Measurements from ENCODE around the gene COL4A2. TPM values are rescaled to one million over a fixed set of nuclear protein-coding genes. Genes with fewer than 3 reads are reported as not detected.

COL4A2 gene
- total RNA-seq, 4 donors from 2014 or later, result 97.6 to 193 (median 131) TPM

DNA sequence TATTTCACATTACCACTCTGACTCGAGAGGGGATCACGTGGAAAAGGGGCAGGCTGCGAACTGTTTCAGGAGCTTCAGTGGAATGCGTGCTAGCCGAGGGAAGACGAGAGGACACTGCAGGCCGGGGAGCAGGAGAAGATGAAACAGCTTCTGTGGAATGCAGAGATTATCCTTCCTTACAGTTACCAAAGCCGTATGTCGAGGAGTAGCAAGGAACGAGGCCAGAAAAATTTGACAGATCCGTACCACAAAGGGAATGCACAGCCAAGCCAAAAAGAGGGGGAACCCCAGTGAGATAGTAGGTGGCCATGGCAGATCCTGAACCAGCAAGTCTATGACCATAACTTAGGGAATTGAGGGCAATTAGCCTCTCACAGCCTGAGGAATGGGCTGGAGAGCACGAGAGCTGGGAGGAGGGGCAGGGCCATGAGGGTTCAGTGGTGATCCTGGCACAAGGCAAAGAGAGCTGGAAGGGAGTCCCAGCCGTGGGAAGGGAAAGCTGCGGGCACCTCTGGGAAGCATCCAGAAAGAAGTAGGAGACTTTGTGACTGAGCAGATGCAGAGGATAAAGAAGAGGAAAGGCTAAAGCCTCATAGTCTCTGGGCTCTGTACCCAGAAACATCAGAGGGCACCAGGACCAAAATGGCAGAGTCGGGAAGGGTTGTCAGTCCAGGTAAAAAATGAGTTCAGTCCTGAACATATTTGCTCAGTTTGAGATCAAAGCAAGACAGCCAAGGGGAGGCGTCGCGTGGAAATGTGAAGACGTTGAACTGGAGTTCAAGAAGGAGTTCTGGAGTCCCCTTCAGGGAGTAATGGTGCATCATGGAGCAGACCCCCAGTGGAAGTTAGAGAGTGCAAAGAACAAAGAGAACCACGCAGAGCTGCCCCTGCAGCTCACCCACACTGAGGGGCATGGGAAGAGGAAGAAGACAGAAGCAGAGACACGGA lies 5.2 kb upstream of the COL4A2 start:
- H3K9me3 ChIP-seq, result no peaks in the 10 kb centered on the region
- TF ChIP-seq POLR2A (IDR thresholded peaks at IDR 0.05), result no peak
- TF ChIP-seq, protein P1, sequence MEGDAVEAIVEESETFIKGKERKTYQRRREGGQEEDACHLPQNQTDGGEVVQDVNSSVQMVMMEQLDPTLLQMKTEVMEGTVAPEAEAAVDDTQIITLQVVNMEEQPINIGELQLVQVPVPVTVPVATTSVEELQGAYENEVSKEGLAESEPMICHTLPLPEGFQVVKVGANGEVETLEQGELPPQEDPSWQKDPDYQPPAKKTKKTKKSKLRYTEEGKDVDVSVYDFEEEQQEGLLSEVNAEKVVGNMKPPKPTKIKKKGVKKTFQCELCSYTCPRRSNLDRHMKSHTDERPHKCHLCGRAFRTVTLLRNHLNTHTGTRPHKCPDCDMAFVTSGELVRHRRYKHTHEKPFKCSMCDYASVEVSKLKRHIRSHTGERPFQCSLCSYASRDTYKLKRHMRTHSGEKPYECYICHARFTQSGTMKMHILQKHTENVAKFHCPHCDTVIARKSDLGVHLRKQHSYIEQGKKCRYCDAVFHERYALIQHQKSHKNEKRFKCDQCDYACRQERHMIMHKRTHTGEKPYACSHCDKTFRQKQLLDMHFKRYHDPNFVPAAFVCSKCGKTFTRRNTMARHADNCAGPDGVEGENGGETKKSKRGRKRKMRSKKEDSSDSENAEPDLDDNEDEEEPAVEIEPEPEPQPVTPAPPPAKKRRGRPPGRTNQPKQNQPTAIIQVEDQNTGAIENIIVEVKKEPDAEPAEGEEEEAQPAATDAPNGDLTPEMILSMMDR (IDR thresholded peaks at IDR 0.05), result no peak
- H3K36me3 ChIP-seq, result no peaks in the 10 kb centered on the region
- H3K27me3 ChIP-seq, result no peaks in the 10 kb centered on the region
- peak overlapping the region in 2 of 3 donors; percentile 30 to 99 for H3K27ac ChIP-seq
- WGBS, 2 donors, result 82 to 85% methylated on average over 21 of the region's 21 CpGs
- H3K4me1 ChIP-seq, result peaks cover 30 to 64% of the 10 kb centered on the region in 2 donors
- intact Hi-C loops (cut with DNase I), result no loop called here
- no peak for DNase-seq
- H3K4me3 ChIP-seq (replicated peaks in 1 of 3), result no peak overlapping the region

DNA sequence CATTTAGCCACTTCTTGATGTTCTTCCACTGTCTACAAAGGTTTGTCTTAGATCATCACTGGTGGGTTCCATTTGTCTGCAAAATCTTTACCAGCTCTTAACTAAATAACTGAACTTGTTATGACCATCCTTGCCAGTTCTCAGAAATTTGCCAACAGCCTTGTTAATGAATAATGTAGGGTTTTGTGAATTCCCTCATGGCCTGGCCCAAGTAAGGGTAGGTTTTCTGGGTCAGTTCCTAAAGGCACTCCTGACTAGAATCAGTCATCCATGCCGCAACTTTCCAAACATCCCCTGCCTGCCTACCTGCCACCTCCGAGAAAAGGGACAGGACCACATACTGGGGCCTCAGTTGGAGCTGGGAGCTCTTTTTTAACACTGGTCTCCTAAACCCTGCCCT lies 4.1 kb upstream of the COL4A2 start:
- H3K36me3 ChIP-seq, result no peaks in the 10 kb centered on the region
- intact Hi-C loops (cut with DNase I), result no loop called here
- no peaks in the 10 kb centered on the region for H3K27me3 ChIP-seq
- DNase-seq, result no peak
- H3K4me3 ChIP-seq (replicated peaks in 1 of 3), result no peak overlapping the region
- H3K27ac ChIP-seq, result peak overlapping the region in 2 of 3 donors; percentile 93 to 99
- H3K4me1 ChIP-seq, result peaks cover 30 to 64% of the 10 kb centered on the region in 2 donors
- 35 to 36% methylated on average over 2 of the region's 2 CpGs for WGBS, 2 donors
- TF ChIP-seq POLR2A (IDR thresholded peaks at IDR 0.05), result peak in 1 of 2 donors; percentile 14
- TF ChIP-seq, protein P1 (IDR thresholded peaks at IDR 0.05), result no peak
- no peaks in the 10 kb centered on the region for H3K9me3 ChIP-seq

DNA sequence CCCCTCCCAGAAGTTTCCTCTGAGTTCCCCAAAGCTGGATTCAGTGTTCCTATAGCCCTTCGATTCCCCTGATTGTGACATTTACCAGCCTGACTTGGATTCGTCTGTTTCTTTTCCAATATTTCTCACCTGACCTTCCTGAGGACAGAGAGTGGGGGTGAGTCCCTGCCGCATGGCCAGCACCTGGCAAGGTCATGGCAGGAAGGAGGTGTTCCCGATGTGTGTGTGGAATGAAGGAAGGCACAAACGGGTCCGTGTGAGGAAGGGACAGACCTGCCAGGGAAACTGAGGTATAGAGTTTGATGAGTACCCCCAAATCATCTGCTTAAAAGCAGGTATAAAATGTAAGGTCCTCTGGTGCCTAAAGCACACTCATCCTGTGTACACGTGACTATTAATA lies 3.4 kb upstream of the COL4A2 start:
- peak overlapping the region in 2 of 3 donors; percentile 93 to 99 for H3K27ac ChIP-seq
- H3K4me1 ChIP-seq, result peaks cover 30 to 64% of the 10 kb centered on the region in 2 donors
- intact Hi-C loops (cut with DNase I), result no loop called here
- DNase-seq, result no peak
- H3K27me3 ChIP-seq, result no peaks in the 10 kb centered on the region
- no peaks in the 10 kb centered on the region for H3K36me3 ChIP-seq
- WGBS, 2 donors, result 86 to 90% methylated on average over 7 of the region's 7 CpGs
- no peak overlapping the region for H3K4me3 ChIP-seq (replicated peaks in 1 of 3)
- no peaks in the 10 kb centered on the region for H3K9me3 ChIP-seq
- TF ChIP-seq POLR2A (IDR thresholded peaks at IDR 0.05), result no peak
- TF ChIP-seq, protein P1 (IDR thresholded peaks at IDR 0.05), result no peak

DNA sequence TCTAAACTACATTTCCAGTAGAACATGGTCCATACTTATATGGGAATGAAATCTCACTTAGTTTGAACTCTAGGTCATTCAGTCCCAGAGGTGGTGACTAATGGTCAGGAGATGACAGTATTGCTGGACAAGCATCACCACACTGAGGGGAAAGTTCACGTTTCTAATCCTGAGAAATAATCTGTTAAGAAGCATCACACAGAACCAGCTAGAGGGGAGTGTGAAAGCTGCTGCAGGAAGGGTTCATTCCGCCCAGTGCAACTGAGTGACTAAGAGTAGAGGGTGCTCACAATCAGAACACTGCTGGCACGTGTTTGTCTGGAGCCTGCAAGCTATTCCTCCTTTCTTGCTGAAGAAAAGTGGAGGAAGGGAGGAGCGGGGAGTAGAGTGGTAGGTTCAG lies 2.8 kb upstream of the COL4A2 start:
- Histone ChIP-seq H3K4me1 (peaks cover 32 to 66% of the 10 kb centered on the region in 2 donors), H3K9me3 (no peaks in the 10 kb centered on the region), H3K27me3 (no peaks in the 10 kb centered on the region), H3K4me3 (replicated peaks in 1 of 3) (no peak overlapping the region), H3K36me3 (no peaks in the 10 kb centered on the region), H3K27ac (peak overlapping the region in 2 of 3 donors; percentile 93 to 99)
- WGBS, 2 donors, result 69 to 73% methylated on average over 4 of the region's 4 CpGs
- TF ChIP-seq, protein P1 (IDR thresholded peaks at IDR 0.05), result no peak
- peak in 1 of 2 donors; percentile 2 for TF ChIP-seq POLR2A (IDR thresholded peaks at IDR 0.05)
- no peak for DNase-seq
- intact Hi-C loops (cut with DNase I), result no loop called here

DNA sequence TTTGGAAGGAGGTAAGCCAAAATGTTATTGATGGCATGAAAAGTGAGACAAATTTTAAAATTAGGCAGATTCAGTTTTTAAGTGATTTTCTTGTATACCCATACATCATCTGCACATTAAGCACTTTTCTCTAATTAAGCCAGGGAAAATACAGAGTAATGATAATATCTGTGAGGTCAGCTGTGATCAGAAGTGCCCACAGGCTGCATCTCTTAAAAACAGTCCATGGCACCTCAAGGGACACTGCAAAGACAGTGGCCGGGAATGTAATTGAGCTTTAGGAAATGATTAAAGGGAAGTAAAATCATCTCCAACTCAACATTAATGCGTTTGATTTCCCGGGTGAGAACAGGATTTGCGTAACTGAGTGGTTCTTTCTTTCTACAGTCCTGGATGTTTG lies 2.1 kb upstream of the COL4A2 start:
- 18 to 23% methylated on average over 4 of the region's 4 CpGs for WGBS, 2 donors
- intact Hi-C loops (cut with DNase I), result no loop called here
- Histone ChIP-seq H3K27ac (peak overlapping the region; percentile 90 to 99 (median 93)), H3K4me1 (peaks cover 40 to 66% of the 10 kb centered on the region in 2 donors), H3K36me3 (no peaks in the 10 kb centered on the region), H3K27me3 (no peaks in the 10 kb centered on the region), H3K4me3 (replicated peaks in 1 of 3) (no peak overlapping the region), H3K9me3 (no peaks in the 10 kb centered on the region)
- no peak for DNase-seq
- TF ChIP-seq, protein P1 (IDR thresholded peaks at IDR 0.05), result no peak
- no peak for TF ChIP-seq POLR2A (IDR thresholded peaks at IDR 0.05)
